Measurements from ENCODE around the gene USP21.

Gene USP21

DNA sequence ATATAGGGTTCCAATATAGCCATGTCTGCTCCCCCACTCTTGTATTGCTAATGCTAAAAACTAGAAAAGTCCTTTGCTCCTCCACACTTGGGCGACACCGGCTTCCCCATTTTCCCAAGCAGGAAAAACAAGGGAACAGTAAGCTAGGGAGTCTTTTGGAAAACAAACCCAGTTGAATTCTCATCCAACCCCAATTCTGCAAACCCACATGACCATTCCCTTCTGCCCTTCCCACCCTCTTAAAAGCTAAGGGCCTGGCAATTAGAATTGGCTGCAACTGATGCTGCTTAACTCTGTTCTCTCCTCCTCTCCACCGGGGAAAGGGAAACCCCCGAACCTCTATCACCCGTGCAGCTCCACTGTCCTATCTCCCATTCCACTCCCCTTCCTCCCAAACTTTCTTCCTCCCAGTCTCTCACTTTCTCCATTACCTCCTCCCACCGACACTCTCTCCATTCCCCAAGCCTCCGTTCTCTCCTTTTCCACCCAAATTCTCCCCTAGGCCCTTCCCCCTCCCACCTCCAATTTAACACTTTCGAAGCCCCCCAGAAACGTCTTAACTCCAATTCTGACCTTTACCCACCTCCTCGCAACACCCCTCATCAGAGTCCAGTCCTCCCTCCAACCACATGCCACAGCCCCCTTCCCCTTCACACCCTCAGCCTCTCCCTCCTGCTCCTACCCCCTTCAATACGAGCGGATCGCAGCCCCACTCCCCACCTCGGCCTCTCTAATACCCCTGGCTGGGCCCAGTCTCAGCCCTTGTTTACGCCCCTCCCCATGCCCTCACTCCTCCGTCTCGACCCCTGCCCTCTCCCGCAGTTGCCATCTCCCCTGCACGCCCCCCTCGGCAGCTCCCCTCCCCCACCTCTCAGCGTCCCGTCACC is 27.5 kb upstream of the USP21 start:
- TF ChIP-seq FOXP2 (optimal IDR thresholded peaks at IDR 0.05; ENCODE audit: borderline replicate concordance, extremely low read depth, extremely low read length, insufficient read depth) = no peak

DNA sequence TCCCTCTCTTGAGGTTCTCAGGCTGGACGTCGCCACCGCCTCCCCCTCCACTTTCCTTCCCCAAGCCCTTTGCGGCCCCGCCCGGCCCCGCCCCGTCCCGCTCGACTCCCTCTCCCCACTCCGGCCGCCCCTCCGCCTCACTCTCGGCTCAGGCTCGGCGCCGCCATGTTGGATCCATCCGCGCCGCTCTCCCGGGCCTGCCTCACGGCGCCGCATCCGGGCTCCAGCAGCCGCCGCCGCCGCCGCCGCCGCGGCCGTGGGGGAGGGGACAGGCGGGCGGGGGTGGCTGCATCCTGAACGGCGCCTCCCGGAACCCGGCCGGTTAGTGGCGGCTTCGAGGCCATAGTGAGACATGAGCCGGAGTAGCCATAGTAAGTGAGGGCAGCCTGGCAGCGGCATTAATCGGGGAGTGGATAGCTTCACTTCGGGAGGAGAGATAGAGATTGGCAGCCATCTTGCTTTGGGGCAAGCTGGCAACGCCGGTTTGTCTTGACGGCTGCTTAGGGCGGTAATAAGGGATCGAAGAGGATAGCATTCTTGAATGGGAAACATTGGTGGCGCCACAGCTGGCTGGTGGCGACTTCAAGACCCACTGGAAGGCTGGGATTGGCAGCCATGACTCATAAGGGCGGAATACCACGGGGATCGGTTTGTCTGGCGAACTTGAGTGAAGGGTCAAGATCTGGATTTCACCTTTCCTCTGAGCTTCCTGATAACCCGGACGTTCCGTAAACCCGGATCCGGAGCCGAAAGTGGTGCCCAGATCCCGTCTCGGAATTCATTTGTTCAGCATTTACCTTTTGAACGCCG is 26.7 kb upstream of the USP21 start, which contains the start of gene DEDD:
Gene DEDD, minus strand, starts transcription at position 258 of the 810 bp plus-strand sequence. CDS start 8,205 bp downstream, outside the sequence.
- no peak for TF ChIP-seq SIN3A (IDR thresholded peaks at IDR 0.05; ENCODE audit: borderline replicate concordance, insufficient read depth, low read length)
- TF ChIP-seq, protein P1, sequence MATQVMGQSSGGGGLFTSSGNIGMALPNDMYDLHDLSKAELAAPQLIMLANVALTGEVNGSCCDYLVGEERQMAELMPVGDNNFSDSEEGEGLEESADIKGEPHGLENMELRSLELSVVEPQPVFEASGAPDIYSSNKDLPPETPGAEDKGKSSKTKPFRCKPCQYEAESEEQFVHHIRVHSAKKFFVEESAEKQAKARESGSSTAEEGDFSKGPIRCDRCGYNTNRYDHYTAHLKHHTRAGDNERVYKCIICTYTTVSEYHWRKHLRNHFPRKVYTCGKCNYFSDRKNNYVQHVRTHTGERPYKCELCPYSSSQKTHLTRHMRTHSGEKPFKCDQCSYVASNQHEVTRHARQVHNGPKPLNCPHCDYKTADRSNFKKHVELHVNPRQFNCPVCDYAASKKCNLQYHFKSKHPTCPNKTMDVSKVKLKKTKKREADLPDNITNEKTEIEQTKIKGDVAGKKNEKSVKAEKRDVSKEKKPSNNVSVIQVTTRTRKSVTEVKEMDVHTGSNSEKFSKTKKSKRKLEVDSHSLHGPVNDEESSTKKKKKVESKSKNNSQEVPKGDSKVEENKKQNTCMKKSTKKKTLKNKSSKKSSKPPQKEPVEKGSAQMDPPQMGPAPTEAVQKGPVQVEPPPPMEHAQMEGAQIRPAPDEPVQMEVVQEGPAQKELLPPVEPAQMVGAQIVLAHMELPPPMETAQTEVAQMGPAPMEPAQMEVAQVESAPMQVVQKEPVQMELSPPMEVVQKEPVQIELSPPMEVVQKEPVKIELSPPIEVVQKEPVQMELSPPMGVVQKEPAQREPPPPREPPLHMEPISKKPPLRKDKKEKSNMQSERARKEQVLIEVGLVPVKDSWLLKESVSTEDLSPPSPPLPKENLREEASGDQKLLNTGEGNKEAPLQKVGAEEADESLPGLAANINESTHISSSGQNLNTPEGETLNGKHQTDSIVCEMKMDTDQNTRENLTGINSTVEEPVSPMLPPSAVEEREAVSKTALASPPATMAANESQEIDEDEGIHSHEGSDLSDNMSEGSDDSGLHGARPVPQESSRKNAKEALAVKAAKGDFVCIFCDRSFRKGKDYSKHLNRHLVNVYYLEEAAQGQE (IDR thresholded peaks at IDR 0.05; ENCODE audit: insufficient read depth in 1 of 2, low read depth in 2 of 2, low read length in 2 of 2) = peak in 1 of 2 experiments; percentile 26; a peak in 1 of 4 replicates
- TF ChIP-seq TAF1 (IDR thresholded peaks at IDR 0.05; ENCODE audit: borderline replicate concordance, insufficient read depth, low read length) = no peak
- TF ChIP-seq FOXP2 (optimal IDR thresholded peaks at IDR 0.05; ENCODE audit: borderline replicate concordance, extremely low read depth, extremely low read length, insufficient read depth) = peak; percentile 75
- TF ChIP-seq POLR2AphosphoS5 (IDR thresholded peaks at IDR 0.05; ENCODE audit: low read depth, low read length) = no peak; the same call in 1 of the 2 replicates

DNA sequence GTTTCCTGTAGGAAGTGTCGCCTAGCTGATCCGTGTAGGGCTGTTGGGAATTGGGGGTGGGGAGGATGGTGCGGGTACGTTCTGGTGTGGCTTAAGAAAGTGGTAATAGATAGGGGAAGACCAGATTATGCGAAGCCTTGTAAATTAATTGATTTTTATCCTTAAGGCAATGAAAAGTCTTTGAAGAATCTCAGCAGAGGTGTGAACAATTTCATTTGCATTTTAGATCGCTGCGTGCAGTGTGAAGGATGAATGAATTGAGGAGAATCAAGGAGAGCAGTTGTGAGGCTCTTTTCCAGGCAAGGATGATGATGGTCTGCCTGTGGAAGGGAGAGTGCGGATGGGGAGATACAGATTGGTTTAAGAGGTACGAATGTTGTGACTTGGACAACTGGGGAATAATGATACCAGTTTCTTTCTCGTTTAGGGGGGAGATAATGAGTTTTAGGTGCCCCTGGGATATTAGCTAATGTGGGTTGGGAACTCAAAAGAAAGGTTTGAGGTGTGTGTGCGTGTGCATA is 26.0 kb upstream of the USP21 start:
- 0 out of 2 replicates have a peak, but pooled peaks have one; percentile 59 for TF ChIP-seq SIN3A (IDR thresholded peaks at IDR 0.05; ENCODE audit: borderline replicate concordance, insufficient read depth, low read length)
- TF ChIP-seq, protein P1 (IDR thresholded peaks at IDR 0.05; ENCODE audit: insufficient read depth in 1 of 2, low read depth in 2 of 2, low read length in 2 of 2) = no peak; a peak in 1 of 4 replicates

DNA sequence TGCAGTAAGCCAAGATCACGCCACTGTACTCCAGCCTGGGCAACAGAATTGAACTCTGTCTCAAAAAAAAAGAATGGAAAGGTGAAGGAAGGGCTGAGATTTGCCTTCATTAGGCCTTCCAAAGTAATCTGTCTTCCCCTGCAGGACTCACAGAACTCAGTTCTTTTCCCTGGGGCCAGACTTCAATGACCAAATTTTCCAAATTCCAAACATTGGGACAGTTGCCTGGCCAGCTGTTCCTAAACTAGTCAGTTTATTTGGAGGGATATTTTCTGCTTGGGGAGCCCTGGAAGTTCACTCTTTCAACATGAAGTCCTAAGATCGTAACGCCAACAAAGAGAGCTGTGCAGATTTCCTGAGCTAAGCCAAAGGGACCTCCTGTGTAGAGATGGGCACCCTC is 21.4 kb upstream of the USP21 start:
- TF ChIP-seq SIN3A (IDR thresholded peaks at IDR 0.05; ENCODE audit: borderline replicate concordance, insufficient read depth, low read length) = no peak
- no peak for TF ChIP-seq POLR2AphosphoS5 (IDR thresholded peaks at IDR 0.05; ENCODE audit: low read depth, low read length)
- no peak for TF ChIP-seq TAF1 (IDR thresholded peaks at IDR 0.05; ENCODE audit: borderline replicate concordance, insufficient read depth, low read length)
- TF ChIP-seq, protein P1 (IDR thresholded peaks at IDR 0.05; ENCODE audit: insufficient read depth in 1 of 2, low read depth in 2 of 2, low read length in 2 of 2) = no peak
- no peak for TF ChIP-seq FOXP2 (optimal IDR thresholded peaks at IDR 0.05; ENCODE audit: borderline replicate concordance, extremely low read depth, extremely low read length, insufficient read depth)

DNA sequence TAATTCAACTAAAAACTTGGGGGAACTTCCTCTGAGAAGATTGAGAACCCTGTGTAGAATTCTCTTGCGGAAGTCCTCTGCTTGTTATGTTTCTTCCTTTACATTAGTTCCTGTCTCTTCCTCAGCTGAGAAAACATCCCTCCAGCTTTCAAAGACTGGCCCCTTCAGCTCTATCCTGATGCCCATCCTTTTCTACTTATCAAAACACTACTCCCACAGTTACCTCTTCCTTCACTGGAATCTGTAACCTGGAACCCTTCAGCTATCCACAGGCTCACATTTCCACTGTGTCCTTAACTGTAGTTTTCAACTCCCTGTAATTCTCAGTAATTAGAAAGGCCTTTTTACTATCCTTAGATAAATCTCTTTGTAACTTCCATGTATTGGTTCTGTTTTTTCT is 20.9 kb upstream of the USP21 start:
- TF ChIP-seq SIN3A (IDR thresholded peaks at IDR 0.05; ENCODE audit: borderline replicate concordance, insufficient read depth, low read length) (no peak), TAF1 (IDR thresholded peaks at IDR 0.05; ENCODE audit: borderline replicate concordance, insufficient read depth, low read length) (no peak), POLR2AphosphoS5 (IDR thresholded peaks at IDR 0.05; ENCODE audit: low read depth, low read length) (no peak), FOXP2 (optimal IDR thresholded peaks at IDR 0.05; ENCODE audit: borderline replicate concordance, extremely low read depth, extremely low read length, insufficient read depth) (no peak)
- TF ChIP-seq, protein P1 (IDR thresholded peaks at IDR 0.05; ENCODE audit: insufficient read depth in 1 of 2, low read depth in 2 of 2, low read length in 2 of 2) = no peak

Data from PFSK-1 (cell line).